GM21447 (cell line): ENCODE measurements around the gene ART1.

Source experiments
- ATAC-seq: cut with Tn5 transposase; IDR thresholded peaks from one replicate; pipeline ENCODE4 v1.9.1; 2021; ENCODE audit not compliant: unreplicated experiment

ART1 gene

GRCh38 chr11:3710485-3711259, 65.7 kb downstream of the ART1 start:
- ATAC-seq, result no peak

DNA sequence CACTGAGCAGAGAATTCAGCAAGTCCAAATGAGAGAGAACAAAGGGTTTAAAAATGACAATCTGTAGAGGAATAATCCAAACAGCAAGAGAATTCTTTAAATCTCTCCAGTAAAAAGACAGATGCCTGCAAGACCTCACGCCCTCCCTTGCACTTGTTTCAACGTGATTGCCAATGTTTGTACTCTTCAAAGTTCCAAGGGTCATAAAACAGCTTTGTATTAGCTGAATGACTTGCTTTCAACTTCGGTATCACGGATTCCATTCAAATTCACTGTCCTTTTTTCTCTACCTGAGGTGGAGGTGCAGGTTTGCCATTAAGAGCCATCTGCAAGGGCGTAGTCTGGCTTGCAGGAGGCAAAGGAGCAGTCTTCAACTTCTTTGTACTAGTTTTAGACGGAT, 67.3 kb downstream of the ART1 start:
- ATAC-seq, result no peak
